ENCODE data around the gene CIITA. TPM values are rescaled to one million over a fixed set of nuclear protein-coding genes. Genes with fewer than 3 reads are reported as not detected.
A peak's percentile ranks its signal among the peaks of the same experiment; 100 is the strongest.

CIITA gene
- total and polyA plus RNA-seq, 10 of the 15 experiments (the other 5 are each of a cell fraction or from before 2014, with no cell fraction given), result 11.5 to 145 (median 49.7) TPM

DNA sequence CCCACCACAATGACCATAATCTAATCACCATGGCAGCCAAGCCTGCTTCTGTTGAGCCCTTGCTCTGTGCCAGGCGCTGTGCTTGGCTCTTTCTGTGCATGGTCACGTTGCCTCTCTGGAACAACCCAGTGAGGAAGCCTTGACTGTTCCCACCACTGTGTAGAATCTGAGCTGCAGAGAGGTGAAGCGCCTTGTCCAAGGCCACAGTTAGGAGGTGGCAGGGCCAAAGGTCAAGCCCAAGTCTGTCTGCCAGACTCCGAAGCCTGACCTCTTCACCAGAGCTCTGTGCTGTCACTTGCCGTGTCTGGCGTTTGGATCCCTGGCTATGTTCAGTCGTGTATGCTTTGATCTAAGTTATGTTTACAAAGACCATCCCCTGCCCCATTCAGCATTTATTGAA lies 77.9 kb downstream of the CIITA start:
- TF ChIP-seq, protein P1, sequence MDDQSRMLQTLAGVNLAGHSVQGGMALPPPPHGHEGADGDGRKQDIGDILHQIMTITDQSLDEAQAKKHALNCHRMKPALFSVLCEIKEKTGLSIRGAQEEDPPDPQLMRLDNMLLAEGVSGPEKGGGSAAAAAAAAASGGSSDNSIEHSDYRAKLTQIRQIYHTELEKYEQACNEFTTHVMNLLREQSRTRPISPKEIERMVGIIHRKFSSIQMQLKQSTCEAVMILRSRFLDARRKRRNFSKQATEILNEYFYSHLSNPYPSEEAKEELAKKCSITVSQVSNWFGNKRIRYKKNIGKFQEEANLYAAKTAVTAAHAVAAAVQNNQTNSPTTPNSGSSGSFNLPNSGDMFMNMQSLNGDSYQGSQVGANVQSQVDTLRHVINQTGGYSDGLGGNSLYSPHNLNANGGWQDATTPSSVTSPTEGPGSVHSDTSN (IDR thresholded peaks at IDR 0.05; ENCODE audit: insufficient replicate concordance, low read depth, low read length), result no peak
- TF ChIP-seq NR2F1 (conservative IDR thresholded peaks at IDR 0.05) (0 out of 2 replicates have a peak, but pooled peaks have one; percentile 37), TBL1XR1 (IDR thresholded peaks at IDR 0.05; ENCODE audit: low read depth, low read length) (no peak), NFYA (IDR thresholded peaks at IDR 0.05; ENCODE audit: borderline replicate concordance, low read depth, low read length) (no peak), ZNF207 (IDR thresholded peaks at IDR 0.05; ENCODE audit: borderline replicate concordance) (no peak)
- TF ChIP-seq, protein P2, sequence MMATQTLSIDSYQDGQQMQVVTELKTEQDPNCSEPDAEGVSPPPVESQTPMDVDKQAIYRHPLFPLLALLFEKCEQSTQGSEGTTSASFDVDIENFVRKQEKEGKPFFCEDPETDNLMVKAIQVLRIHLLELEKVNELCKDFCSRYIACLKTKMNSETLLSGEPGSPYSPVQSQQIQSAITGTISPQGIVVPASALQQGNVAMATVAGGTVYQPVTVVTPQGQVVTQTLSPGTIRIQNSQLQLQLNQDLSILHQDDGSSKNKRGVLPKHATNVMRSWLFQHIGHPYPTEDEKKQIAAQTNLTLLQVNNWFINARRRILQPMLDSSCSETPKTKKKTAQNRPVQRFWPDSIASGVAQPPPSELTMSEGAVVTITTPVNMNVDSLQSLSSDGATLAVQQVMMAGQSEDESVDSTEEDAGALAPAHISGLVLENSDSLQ (IDR thresholded peaks at IDR 0.05), result no peak
- DNase-seq (ENCODE audit: low read depth, low spot score) (no peak), FAIRE-seq (no peak), ATAC-seq (no peak)
- no peak overlapping the region for H2AFZ ChIP-seq (ENCODE audit: control insufficient read depth, low read depth, low read length)
- WGBS (ENCODE audit: insufficient coverage, insufficient replicate concordance, low lambda C conversion rate, missing lambda C conversion rate), result 93% methylated on average over 7 of the region's 7 CpGs
- CTCF ChIA-PET, result interaction anchor here (0.6 to 2.7 kb wide), 20 partner anchors 10 to 830 kb away, joined by 3 to 45 read pairs (median 4); partner anchors contain the start of gene SOCS1
- no peak overlapping the region for H3K9ac ChIP-seq (ENCODE audit: control insufficient read depth, insufficient read depth, low read length)
- intact Hi-C loops (cut with micrococcal nuclease; ENCODE audit: unreplicated experiment), result no loop called here
- no TSS peak for BruUV-seq (replicated peaks)
- H3K4me3 ChIP-seq, result no peak overlapping the region
- POLR2A ChIA-PET, result interaction anchor here (1.3 to 2.5 kb wide), 2 partner anchors 10 kb away, joined by 3 to 16 read pairs; no protein-coding TSS in a partner anchor
- H3K27me3 ChIP-seq (replicated peaks in 1 of 2; ENCODE audit: control insufficient read depth in 2 of 2, insufficient read depth in 2 of 2, low read length in 1 of 2), result no peaks in the 10 kb centered on the region
- RAD21 ChIA-PET (ENCODE audit: unreplicated experiment), result interaction anchor here (0.8 to 3.8 kb wide), 8 partner anchors 10 to 444 kb away, joined by 3 to 40 read pairs (median 3); partner anchors contain the start of gene SOCS1
- in situ Hi-C loops (cut with MboI), result loop anchor here (25.0 kb wide), 1 partner anchor 707 kb away; the partner anchor contains the start of gene SNN
- H3K4me2 ChIP-seq (ENCODE audit: control insufficient read depth, insufficient read depth), result no peak overlapping the region
- peaks cover 40% of the 10 kb centered on the region for H3K4me1 ChIP-seq (ENCODE audit: control insufficient read depth, insufficient read depth, low read length)
- SMC1A ChIA-PET (ENCODE audit: uncharacterized antibody, unreplicated experiment), result interaction anchor here (0.8 to 2.7 kb wide), 10 partner anchors 9 to 402 kb away, joined by 3 to 14 read pairs (median 4); partner anchors contain the start of gene SOCS1
- H3K36me3 ChIP-seq (ENCODE audit: control insufficient read depth in 2 of 2, insufficient read depth in 2 of 2, low read length in 1 of 2), result peaks cover 0 to 5% of the 10 kb centered on the region in 2 experiments; a peak in 3 of 4 replicates
- peaks cover 34% of the 10 kb centered on the region for H3K79me2 ChIP-seq (ENCODE audit: control insufficient read depth, insufficient read depth, low read length)
- H4K20me1 ChIP-seq (ENCODE audit: control insufficient read depth, insufficient read depth), result no peaks in the 10 kb centered on the region
- H3K9me3 ChIP-seq (replicated peaks; ENCODE audit: control insufficient read depth, insufficient read depth, low read length), result no peaks in the 10 kb centered on the region
- no peak overlapping the region; the same call in 1 of the 2 replicates for H3K27ac ChIP-seq (ENCODE audit: control insufficient read depth, insufficient read depth)
